Glomerular endothelial cell (primary cell): Measurements from ENCODE around the gene TAC4. TPM values are rescaled to one million over a fixed set of nuclear protein-coding genes. Genes with fewer than 3 reads are reported as not detected.
"Not testable (repeated sequence)": the region's sequence is repeated elsewhere in the genome, so short reads cannot be mapped to it uniquely, and the experiment has no call there.

ENCODE experiments used
- DNase-seq: peaks from one replicate; pipeline ENCODE4 v3.0.0-alpha.2; 2011; ENCODE audit warnings: low read depth, low spot score; ENCODE audit errors: extremely low read depth
- total RNA-seq: library from RNA; depleted of rRNA; stranded (reverse); fragments of >200 nt; gene quantifications from 2 replicates; pipeline ENCODE4 v1.2.3, GENCODE V29; 2015

TAC4 gene
- total RNA-seq, 1 donor from 2014 or later, result not detected

DNA sequence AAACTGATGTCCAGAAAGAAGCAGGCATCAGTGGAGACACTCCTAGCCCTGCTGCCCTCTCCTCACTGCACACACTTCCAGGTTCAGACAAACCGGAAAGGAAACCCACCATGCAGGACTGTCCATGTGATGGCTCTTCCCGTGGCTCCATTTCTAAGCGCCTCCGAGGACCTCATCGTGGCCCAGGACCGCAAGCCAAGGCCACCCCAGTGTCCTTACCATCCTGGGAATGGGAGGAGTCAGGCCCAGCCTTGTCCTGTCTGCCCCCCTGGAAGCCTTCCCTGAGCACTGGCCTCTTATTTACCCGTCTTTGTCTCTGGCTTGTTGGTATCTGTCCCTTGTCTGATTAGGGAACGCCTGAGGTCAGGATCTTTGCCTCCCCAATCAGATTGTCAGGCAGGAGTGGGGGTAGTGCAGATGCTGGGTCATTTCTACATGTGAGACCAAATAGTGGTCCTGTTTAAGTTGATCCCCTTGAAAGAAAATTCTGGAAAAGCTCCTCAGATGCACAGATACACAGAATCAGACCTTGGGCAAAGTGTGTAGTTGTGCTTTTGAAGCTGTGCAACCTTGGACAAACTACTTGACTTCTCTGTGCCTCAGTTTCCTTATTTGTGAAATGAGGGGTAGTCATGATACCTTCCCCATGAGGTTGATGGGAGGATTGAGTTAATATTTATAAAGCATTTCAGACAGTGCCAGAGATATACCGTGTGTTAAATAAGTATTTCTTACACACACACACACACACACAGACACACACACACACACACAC is 744 bp downstream of the TAC4 start:
- DNase-seq, result no peak

DNA sequence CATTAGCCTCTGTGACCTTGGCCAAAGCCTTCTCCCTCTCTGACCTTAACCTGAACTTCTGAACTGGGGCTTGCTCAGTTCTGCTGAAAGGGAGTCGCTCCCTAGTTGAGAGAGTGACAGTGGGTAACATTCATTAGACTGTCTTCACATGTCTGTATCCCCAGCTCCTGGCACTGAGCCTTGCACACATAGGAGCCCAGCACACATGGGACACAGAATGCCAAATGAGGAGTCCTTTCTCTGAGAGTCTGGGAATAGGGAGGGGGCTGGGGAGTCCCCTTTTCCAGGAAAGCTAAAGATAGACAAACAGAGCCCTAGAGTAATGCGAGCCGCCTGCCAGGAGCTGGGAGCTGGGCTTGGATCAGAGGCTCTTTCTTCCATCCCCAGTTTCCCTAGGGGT is 2.5 kb downstream of the TAC4 start:
- DNase-seq, result no peak

DNA sequence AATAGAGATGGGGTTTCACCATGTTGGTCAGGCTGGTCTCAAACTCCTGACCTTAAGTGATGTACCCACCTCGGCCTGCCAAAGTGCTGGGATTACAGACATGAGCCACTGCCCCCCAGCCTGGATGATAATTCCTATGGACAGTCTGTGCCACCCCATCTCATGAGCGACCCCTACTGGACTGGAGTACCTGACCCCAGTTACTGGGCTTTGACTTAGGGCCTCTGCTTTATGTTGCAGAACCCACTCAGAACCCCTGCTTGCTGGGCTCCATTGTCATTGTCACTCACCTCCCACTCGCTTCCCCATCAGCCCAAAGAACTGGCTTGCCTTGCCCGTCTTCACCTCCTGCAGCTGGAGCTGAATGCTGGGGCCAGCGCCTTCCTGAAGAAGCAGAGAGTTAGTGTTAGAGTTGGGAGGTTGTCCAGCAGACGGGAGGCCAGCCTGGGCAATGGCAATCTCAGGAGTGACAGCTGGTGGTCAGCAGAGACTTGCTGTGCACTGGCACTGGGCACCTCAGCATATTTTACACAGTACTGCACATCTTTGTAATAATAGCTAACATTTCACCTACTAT is 4.0 kb downstream of the TAC4 start:
- no peak for DNase-seq

DNA sequence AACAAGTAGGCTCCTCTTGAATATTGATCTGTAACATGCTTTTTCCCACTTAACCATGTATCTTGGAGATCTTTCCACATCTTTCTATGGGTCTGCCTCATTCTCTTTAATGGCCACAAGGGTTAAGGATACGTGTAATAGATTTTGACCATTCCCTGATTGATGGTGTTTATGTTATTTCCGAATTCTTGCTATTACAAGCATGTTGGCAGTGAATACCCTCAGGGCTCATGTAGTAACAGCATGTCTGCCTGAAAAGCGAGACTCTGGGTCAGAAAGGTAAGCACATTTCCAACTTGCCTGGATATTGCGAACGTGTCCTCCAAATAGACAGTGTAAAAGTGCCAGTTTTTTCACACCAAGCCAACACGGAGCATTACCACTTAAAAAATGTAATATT is 5.0 kb downstream of the TAC4 start:
- DNase-seq, result no peak

DNA sequence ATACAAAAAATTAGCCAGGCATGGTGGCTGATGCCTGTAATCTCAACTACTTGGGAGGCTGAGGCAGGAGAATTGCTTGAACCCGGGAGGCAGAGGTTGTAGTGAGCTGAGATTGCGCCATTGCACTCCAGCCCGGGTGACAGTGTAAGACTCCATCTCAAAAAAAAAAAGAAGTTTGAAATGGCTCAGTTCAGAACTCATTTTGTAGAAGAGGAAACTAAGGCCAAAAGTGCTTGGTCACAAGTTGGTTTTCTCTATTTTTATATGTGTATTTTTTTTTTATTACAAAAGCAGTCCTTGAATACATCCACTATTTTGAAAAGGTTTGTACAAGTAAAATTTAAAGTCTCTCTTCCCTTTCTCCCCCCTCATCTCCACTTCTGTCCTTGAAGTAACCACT is 5.5 kb downstream of the TAC4 start:
- DNase-seq, result no peak

DNA sequence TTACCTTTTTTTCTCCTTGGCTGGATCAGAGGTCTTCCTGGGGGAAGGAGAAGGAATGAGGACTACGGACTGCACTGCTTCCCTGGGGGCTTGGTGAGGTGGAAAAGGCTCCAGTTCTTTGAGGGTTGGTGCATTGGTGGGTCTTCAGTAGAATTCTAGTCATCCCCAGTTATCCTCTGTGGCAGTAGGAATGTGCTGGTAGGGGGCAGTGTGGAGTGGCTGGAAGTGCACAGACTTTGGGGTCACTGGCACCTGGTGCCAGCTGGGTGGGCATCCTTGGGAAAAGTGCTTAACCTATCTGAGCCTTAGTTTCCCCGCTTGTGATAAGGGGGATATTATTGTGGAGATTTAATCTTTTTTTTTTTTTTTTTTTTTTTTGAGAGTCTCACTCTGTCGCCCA is 6.3 kb downstream of the TAC4 start:
- DNase-seq, result no peak

DNA sequence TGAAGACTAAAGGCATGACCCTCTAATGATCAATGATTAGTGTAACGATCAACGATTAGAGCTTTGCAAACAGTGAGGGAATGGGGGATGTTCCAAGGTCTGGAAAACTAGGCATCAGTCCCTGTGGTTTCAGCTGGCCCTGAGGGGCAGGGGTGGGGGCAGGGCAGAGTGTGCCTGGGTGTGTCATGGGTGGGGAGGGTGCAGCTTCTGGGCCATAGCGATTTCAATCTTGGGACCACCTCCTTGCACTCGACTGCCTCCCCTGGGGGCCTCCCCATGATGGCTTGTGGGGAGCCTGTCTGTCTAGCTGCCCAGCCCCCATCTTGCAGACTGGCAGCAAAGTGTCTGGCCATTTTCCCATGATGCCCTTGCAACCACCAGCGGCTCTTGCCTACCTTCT is 8.4 kb downstream of the TAC4 start:
- no peak for DNase-seq

DNA sequence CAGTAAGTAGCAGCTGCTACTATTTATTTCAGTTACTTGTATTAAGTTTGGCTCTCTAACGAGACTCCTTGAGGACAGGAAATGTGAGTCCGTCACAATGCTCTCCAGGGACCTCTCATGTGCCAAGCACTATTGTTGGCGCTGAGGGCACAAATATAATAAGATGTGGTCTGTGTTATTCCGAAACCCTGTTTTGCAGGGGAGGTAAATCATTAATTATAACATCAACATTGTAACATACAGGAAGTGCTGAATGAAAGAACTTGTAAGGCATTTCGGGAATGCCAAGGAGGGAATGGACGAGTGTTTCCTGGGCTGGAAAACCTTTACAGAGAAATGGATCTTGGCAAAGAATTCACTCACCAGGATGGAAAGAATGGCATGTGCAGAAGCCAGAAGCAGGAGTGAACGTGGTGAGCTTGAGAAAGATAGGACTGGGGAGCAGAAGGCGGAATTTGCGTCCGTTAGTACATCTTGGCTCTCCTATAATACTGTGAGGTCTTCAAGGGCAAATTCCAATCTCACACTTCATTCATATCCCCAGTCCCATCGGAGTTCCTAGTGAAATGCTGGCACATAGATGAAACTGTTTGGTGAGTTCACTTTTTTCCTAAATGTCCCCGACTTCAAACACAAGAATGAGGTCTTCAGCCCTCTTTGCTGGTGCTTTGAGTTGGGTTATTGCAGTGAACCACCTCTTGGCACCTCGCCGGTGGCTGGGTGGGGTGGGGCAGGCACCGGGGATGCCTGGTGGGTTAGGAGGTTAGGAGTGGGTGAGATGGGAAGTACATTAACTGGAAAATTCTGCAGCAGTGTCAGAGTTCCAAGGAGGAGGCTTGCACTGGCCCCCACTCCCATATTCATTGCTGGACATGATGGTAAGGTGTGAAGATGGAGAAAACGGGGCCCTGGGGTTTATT is 11.5 kb downstream of the TAC4 start:
- peak; percentile 80 for DNase-seq

DNA sequence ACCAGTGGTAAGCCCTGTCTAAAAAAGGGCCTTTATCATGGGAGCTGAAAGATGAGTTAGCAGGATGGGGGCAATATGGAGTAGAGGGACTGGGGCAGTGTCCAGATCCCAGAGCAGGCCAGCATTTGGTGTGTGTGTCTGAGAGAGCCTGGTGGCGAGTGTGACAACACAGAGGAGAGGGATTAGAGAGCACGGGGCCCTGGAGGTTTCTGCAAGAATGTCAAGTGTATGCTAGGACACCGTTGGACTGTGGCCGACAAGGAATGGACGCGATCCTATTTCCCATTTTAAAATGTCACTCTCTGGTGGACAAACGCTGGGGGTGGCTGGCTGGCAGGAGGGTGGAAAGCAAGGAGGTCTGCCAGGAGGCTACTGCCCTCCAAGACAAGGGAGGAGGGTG is 12.4 kb downstream of the TAC4 start:
- DNase-seq, result no peak

DNA sequence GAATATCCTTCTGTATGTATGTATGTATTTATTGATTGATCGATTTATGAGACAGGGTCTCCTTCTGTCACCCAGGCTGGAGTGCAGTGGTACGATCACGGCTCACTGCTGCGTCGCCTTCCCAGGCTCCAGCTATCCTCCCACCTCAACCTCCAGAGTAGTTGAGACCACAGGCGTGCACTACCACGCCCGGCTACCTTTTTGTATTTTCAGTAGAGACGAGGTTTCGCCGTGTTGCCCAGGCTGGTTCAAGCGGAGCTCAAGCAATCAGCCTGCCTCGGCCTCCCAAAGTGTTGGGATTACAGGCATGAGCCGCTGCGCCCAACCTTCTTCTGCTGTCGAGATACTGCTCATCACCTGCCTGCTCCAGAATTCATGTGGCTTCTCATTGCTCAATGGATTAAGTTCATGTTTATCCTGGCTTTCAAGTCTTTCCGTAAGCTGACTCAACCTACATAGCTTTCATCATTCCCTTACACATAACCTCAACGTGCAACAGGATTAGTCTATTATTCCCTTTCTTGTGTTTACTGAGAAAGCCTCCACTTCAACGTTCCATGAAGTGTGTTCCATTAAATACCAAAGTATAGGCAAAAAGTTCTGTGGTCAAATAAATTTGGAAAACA is 13.6 kb downstream of the TAC4 start:
- no peak for DNase-seq

DNA sequence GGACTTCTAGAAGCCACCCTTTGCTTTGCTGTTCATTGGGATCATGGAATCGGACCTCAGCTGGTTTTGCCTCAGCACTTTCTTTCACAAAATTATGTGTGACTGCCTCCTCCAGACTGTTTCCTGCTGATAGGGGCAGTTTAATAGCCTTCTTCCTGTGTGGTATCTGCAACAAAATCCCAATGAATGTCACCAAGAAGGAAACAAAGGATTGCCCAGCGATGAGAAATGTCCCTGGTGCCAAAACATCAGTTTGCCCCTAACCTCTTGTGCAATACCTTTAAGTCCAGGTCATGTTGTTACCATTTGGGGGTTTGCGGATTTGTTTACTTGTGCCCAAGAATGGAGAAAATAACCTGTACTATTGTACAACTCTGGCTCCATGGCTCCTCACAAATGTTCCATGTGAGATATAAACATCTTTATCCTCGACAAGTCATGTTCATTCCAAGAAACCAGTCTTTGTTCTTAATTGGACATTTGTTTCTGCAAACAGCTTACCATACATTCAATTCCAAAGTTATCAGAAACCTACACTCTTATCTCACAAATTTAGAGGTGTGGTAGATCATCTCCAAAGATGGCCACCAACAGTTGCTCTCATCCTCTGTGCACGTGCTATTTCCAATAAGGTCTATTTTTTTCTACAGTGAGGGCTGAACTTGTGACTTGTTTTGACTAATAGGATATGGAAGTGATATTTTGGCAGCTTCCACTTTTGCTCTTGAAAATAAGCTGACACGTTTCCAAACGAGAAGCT is 14.8 kb downstream of the TAC4 start:
- peak; percentile 82 for DNase-seq

DNA sequence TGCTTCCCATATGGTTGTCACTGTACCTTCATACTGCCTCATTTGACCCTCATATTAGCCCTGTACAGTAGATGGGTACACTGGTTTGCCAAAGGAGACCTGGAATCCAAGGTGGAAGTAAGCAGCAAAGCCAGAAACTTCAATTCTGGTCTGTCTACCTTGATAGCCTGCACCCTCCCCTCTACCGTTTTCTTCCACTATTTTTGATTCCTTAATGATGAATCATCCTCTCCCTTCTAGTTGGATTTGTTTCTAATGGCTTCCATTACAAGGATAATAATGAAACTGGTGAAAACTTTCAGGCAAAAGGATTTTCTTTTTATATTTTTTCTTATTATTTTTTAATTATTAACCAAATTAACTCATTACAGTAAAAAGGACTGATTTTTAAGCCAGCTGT is 17.3 kb downstream of the TAC4 start:
- no peak for DNase-seq

DNA sequence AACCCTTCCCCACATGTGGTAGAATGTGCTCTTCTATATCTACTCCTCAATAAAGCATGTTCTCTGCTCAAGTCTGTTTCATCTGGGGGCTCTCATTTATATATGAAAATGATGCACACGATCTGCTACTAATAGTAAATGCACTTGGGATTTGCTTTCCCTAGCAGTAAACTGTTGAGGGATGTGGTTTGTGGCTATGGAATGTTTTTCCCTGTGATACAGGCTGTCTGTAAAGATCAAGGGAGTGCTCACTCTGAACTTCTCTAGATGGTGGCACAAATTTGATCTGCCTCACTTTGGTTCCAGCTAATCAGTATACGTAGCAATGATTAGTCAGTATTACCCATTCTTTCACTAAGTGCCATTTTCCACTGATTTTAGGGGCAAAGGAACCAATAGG is 18.8 kb downstream of the TAC4 start:
- no peak for DNase-seq

DNA sequence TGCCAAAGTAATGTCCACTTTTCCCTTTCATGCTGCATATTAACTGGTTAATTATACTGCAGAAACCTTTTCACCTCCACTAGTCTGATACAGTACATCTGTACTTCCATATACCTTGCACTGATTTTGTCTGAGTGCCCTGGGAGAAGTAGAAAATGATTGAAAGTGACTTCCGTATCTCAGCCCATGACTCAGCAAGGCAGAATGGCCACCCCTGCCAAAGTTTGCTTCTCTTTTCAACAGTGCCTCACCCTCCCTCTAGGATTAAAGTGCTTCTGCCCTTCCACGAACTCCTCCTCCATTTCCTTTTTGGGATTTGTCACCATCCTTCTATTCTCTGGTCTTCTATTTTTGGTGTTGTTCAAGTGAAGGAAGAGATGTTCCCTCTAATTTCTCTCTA is 19.5 kb downstream of the TAC4 start:
- not testable (repeated sequence) for DNase-seq

DNA sequence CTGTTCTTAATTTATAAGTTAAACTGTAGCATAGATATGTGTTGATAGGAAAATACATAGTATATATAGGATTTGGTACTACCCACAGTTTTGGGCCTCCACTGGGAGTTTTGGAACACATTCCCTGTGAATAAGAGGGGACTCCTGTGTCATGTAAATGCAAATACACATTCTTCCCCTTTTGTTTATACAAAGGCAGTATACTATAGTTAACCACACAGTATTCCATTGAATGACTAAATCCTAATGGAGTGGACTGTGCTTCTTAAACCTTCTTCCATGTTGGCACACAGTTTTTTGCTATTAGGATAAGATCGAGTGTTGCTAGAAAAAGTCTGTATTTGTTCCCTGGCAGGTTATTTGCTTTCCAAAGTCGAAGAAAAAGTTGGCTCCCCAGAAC is 22.2 kb downstream of the TAC4 start:
- DNase-seq, result no peak

DNA sequence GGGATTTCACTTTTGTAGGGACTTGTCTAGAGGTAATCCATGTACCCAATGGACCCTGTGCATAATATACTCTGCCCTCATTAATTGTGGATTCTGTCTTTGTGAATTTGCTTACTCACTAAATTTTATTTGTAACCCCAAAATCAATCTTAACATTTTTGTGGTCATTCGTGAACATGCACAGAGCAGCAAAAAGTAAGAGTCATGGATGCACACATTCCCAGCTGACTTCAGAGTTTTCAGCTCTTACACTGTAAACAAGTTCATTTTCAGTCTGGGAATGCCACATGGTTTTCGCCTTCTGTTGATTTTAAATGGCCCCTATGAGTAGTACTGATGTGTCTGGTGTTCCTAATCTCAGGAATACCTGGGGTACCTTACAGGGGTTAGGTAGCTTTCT is 24.3 kb downstream of the TAC4 start:
- DNase-seq, result no peak

DNA sequence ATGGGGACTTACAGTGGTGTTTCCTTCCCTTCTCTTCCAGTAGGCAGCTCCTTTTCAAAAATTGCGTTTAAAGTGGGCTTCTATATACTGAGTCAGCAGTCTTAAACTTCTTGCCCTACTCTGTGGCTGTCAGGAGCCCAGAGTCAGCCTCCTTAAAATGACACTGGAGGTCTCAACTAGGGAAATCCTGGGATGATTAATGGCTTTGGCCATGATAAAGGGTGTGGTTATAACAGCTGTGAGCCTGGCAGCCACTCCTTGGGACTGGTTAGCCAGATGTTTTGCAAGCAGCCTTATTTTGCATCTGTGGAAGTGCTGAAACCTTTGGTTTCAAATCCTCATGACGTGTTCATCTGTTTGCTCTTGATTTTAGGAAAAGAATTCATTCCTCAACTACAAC is 25.0 kb downstream of the TAC4 start:
- DNase-seq, result no peak

DNA sequence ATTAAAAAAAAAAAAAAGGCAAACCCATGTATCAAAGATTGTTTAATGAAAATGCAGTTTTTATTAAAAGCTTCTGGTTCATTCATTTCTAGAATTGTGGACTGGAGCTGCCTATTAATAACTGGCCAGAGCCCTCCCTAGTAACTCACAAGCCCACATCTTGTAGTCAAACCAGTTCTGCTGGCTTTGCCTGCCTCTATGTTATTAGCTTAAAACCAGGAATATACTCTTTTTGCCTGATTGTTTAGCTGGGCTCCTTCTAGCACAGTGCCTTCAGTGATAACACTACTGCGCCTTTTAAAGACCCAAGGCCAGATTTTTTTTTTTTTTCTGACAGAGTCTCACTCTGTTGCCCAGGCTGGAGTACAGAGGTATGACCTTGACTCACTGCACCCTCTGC is 26.0 kb downstream of the TAC4 start:
- DNase-seq, result no peak

DNA sequence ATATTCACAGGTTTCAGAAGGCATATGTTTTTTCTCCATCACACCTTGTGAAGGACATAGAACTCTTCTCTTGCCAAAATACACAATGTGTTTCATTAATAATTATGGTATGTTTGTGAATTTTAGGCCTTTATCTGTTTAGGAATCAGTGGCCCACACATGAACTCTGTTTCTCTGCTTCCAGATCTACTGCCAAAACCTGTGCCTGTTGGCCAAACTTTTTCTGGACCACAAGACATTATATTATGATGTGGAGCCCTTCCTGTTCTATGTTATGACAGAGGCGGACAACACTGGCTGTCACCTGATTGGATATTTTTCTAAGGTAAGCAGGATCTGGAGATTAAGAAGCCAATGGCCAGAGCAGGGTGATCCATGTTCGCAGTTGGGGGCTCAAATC is 26.4 kb downstream of the TAC4 start:
- no peak for DNase-seq

DNA sequence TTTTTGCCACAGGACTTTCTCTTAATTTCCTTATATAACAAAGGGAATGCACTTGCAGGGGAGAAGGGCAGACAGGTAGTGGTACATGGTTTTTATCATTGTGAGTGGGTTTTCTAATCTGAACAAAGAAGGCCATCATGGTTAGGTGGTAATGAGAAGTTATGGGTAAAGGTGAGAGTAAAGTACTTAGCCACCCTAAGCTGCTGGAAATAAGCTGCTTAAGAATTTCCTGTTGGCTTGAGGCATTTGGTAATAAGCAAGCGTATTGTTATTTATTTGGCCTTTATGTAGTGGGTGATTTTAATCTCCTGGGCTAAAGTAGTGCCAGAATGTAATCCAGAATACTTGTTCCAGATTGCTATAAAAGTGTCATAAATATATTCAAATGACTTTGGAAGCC is 27.1 kb downstream of the TAC4 start:
- no peak for DNase-seq

DNA sequence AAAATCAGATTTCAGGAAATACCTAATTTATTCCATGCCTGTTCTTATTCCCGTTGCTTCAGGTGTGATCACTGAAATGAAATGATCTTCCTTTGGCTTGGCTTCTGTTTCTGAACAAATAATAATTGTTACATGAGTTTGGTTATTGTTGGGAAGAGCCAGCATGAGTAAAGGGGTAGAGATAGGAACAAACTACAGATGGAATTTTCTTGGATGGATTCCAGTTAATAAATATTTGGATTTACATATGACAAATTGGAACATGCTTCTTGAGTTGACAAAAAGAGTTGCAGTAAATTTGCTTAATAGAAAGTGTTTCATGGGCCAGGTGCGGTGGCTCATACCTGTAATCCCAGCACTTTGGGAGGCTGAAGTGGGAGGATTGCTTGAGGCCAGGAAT is 28.2 kb downstream of the TAC4 start:
- no peak for DNase-seq
